Measurements from ENCODE around the gene PDE6H.

DNA sequence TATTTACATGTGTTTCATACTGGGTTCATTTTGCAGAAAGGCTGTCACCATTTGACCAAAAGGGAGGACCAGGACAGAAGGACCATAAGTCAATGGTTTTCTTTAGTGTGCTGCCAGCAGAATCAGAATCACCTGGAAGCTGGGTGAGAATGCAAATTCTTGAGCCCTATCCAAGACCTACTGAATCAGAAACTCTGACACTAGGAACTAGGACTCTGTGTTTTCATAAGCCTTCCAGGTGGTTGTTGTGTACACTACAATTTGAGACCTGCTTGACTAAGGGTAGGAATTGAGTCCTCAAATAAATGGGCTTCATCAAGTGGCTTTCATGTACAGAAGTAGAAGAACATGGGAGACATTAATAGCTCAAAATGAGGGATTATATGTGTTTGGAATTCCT is 32.2 kb downstream of the PDE6H start:
- TF ChIP-seq, protein P1, sequence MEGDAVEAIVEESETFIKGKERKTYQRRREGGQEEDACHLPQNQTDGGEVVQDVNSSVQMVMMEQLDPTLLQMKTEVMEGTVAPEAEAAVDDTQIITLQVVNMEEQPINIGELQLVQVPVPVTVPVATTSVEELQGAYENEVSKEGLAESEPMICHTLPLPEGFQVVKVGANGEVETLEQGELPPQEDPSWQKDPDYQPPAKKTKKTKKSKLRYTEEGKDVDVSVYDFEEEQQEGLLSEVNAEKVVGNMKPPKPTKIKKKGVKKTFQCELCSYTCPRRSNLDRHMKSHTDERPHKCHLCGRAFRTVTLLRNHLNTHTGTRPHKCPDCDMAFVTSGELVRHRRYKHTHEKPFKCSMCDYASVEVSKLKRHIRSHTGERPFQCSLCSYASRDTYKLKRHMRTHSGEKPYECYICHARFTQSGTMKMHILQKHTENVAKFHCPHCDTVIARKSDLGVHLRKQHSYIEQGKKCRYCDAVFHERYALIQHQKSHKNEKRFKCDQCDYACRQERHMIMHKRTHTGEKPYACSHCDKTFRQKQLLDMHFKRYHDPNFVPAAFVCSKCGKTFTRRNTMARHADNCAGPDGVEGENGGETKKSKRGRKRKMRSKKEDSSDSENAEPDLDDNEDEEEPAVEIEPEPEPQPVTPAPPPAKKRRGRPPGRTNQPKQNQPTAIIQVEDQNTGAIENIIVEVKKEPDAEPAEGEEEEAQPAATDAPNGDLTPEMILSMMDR (IDR thresholded peaks at IDR 0.05), result no peak
- no peak for TF ChIP-seq ZFX (IDR thresholded peaks at IDR 0.05; ENCODE audit: borderline replicate concordance)

Data from 22Rv1 (cell line).